Measurements from ENCODE around the gene PRCC.

- TF ChIP-seq CTCF (IDR thresholded peaks at IDR 0.05) (no peak), POLR2A (IDR thresholded peaks at IDR 0.05) (no peak), EP300 (IDR thresholded peaks at IDR 0.05) (no peak)
Observed at GRCh38 chr1:156822680-156823079, 55.3 kb downstream of the PRCC start.
